Bronchial epithelial cell (primary cell): ENCODE results near the gene ATP1B1. TPM values are rescaled to one million over a fixed set of nuclear protein-coding genes. Genes with fewer than 3 reads are reported as not detected.
A peak's percentile ranks its signal among the peaks of the same experiment; 100 is the strongest.

Experiments
- DNase-seq: peaks from one replicate; pipeline ENCODE4 v3.0.0-alpha.2; 2010; ENCODE audit warnings: low read depth
- FAIRE-seq: peaks from 2 replicates; lab custom pipeline; 2011; peaks lifted over from hg19 to GRCh38; lab: Jason Lieb, UNC
- H3K27me3 ChIP-seq: 2 replicates; pipeline ENCODE4 v1.5.1; 2011; ENCODE audit warnings: low read length; ENCODE audit not compliant: control insufficient read depth, insufficient read depth
- H3K36me3 ChIP-seq: 2 replicates; pipeline ENCODE4 v1.5.1; 2011; ENCODE audit warnings: low read length; ENCODE audit not compliant: control insufficient read depth, insufficient read depth
- H3K4me3 ChIP-seq: 2 replicates; pipeline ENCODE4 v1.5.1; 2011; ENCODE audit warnings: mild to moderate bottlenecking, low read depth, low read length, control low read depth
- total RNA-seq: library from RNA; depleted of rRNA; stranded (reverse); fragments of >200 nt; gene quantifications from 2 replicates; pipeline ENCODE4 v1.2.1, GENCODE V29; 2014
- TF ChIP-seq, protein P1 (sequence below): IDR thresholded peaks from 2 replicates; pipeline ENCODE4 v1.5.1; 2011; ENCODE audit warnings: mild to moderate bottlenecking, moderate library complexity, low read length, control low read depth, inconsistent platforms; ENCODE audit not compliant: insufficient read depth, severe bottlenecking

Gene ATP1B1
- total RNA-seq, result 49.0 and 79.4 TPM in 2 replicates

DNA sequence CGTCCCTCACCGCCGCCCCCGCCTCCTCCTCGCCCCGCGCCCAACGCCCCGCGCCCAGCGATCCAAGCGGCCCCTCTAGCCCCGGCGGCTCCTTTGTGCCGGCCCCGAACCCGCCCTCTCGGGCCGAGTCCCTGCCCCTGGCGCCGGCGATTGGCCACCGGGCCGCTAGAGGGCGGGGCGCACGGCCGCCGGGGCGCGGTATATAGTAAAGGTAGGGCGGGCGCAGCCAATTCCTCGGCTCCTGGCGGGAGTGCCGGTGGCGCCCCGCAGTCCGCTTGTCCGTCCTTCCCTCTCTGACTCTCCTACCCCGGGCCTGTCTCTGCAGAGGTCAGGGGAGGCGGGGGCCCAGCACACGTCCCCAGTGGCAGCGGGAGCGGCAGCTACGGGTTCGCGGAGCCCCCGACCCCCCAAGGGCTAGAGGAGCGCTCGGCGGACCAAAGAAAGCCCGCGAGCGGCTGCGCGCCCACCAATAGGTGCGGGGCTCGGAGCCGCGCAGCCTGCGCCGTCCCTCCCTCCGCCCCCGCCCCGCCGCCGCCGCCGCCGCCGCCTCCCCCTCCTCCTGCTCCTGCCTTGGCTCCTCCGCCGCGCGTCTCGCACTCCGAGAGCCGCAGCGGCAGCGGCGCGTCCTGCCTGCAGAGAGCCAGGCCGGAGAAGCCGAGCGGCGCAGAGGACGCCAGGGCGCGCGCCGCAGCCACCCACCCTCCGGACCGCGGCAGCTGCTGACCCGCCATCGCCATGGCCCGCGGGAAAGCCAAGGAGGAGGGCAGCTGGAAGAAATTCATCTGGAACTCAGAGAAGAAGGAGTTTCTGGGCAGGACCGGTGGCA lies at the start of gene ATP1B1:
ATP1B1 (plus strand) TSS at position 596 of the 826 bp plus-strand sequence; CDS start at position 736, 140 bp downstream.
- no peaks in the 10 kb centered on the region for H3K36me3 ChIP-seq
- FAIRE-seq (no peak), DNase-seq (peak; percentile 69)
- peak within 1 kb of the TSS; percentile 73 for H3K4me3 ChIP-seq
- TF ChIP-seq, protein P1, sequence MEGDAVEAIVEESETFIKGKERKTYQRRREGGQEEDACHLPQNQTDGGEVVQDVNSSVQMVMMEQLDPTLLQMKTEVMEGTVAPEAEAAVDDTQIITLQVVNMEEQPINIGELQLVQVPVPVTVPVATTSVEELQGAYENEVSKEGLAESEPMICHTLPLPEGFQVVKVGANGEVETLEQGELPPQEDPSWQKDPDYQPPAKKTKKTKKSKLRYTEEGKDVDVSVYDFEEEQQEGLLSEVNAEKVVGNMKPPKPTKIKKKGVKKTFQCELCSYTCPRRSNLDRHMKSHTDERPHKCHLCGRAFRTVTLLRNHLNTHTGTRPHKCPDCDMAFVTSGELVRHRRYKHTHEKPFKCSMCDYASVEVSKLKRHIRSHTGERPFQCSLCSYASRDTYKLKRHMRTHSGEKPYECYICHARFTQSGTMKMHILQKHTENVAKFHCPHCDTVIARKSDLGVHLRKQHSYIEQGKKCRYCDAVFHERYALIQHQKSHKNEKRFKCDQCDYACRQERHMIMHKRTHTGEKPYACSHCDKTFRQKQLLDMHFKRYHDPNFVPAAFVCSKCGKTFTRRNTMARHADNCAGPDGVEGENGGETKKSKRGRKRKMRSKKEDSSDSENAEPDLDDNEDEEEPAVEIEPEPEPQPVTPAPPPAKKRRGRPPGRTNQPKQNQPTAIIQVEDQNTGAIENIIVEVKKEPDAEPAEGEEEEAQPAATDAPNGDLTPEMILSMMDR, result peak; percentile 32
- no peaks in the 10 kb centered on the region for H3K27me3 ChIP-seq

DNA sequence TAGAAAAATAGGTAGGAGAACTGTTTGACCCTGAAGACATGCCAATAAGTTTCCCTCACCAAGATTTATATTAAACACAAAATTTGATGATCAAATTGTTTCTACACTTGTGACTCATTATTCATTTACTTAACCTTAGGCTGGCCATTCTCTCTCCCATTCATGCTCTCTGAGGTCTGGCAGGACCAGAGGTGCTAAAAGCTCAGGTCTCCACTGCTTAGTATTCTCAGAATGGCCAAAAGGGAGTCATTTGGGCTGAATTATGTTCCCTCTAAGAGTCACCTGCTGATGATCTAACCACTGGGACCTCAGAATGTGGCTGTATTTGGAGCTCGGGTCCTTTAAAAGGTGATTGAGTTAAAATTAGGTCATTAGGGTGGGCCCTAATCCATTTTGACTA lies 47.1 kb upstream of the ATP1B1 start:
- no peaks in the 10 kb centered on the region for H3K27me3 ChIP-seq
- FAIRE-seq, result no peak

DNA sequence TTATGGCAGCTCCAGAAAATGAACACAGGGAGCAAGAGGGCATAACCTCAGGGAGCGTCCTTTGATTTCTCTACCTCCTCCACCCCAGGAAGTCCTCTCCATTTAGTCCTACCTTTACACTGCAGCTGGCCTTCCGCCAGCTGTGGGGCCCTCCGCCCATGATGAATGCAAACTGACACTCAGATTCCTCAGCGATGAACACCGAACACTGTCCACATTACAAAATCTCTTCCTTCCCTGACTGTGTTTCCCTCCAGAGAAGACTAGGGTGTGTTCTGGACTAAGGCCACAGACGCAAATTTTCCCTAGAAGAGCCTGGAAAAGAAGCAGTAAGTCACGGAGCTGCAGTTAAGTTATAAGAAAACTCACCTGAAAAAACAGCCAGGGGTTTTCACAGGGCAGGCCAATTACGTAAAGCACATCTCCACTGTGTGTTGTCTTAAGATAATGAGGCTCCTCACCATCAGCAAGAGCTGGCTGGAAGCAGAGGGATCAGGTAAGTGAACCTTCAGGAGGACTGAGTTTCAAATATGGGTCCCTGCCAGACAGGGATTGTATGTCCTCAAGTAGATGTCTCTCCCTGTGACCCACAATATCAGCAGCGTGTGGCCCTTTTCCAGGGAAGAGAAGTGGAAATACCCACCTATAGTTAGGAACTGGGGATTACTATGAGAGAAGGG lies 46.3 kb upstream of the ATP1B1 start:
- Histone ChIP-seq H3K36me3 (no peaks in the 10 kb centered on the region), H3K27me3 (no peaks in the 10 kb centered on the region), H3K4me3 (no peak overlapping the region)
- TF ChIP-seq, protein P1, result no peak
- no peak for FAIRE-seq
- DNase-seq, result peak; percentile 71

More for the DNA sequence above, 47.1 kb upstream of the ATP1B1 start:
- DNase-seq, result no peak
- H3K36me3 ChIP-seq, result no peaks in the 10 kb centered on the region
- TF ChIP-seq, protein P1, result no peak
- no peak overlapping the region for H3K4me3 ChIP-seq

DNA sequence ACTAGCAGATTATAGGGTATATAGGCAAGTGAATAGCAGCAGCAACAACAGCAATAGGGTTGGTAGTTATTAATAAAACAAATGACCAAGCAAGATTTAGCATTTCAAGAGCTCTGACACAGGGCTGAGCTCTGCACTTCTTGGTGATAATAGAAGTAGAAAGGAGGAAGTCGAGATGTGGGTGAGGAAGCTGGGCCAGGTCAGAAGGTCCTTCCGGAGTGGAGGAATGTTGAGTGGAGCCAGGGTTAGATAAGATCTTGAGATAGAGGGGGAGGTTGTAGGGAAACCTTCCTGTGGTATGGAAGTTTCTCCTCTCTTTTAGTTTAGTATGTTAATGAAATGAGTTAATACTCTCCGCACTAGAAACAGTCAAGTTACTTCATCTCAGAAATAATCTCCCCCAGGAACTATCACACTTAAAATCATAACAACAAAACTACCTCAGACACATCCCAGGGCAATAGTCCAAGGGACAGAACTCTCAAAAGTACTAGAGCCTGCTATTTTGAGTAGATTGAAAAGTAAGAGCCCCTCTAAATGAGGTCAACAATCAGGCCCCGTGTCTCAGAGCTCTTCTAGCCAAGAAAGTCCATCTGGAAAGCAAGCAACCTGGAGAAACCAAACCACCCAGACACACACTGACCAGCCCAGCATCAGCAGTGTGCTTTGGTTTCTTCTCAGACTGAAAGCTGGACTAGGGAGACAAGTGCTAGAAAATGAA lies 45.4 kb upstream of the ATP1B1 start:
- no peaks in the 10 kb centered on the region for H3K27me3 ChIP-seq
- DNase-seq (no peak), FAIRE-seq (no peak)
- H3K36me3 ChIP-seq, result no peaks in the 10 kb centered on the region
- TF ChIP-seq, protein P1, result no peak
- no peak overlapping the region for H3K4me3 ChIP-seq

DNA sequence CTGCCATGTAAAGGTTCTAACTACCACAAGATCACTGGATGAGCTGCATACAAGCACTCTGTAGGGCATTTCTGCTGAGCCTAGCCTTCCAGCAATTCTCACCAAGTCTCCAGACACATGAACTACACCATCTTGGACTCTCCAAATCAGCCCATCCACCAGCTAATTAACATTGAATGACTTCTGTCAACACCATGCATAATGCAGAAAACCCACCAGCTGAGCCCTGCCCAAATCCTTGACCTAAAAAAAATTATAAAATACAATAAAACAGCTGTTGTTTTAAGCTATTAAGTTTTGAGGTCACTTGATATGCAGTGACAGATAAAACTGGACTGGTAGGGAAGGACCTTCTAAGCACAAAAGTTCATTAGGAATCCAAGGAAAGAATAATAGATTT lies 44.3 kb upstream of the ATP1B1 start:
- no peak overlapping the region for H3K4me3 ChIP-seq
- no peak for FAIRE-seq
- DNase-seq, result no peak
- TF ChIP-seq, protein P1, result no peak
- no peaks in the 10 kb centered on the region for H3K36me3 ChIP-seq
- no peaks in the 10 kb centered on the region for H3K27me3 ChIP-seq
